ENCODE measurements around the gene TMEM59L. TPM values are rescaled to one million over a fixed set of nuclear protein-coding genes. Genes with fewer than 3 reads are reported as not detected.
"Not testable (repeated sequence)": the region's sequence is repeated elsewhere in the genome, so short reads cannot be mapped to it uniquely, and the experiment has no call there.

The TMEM59L gene
- total RNA-seq = 0.40 TPM in 1 of 2 replicates, not detected in the other

- no peak for DNase-seq (ENCODE audit: low read depth)
Measured at GRCh38 chr19:18612772-18613588, at the start of gene TMEM59L. Gene TMEM59L, plus strand, starts transcription at chr19:18612870. Its CDS starts 89 bp downstream, at chr19:18612959.

GRCh38 chr19:18566953-18567352 is 45.7 kb upstream of the TMEM59L start:
- DNase-seq (ENCODE audit: low read depth) = no peak

DNA sequence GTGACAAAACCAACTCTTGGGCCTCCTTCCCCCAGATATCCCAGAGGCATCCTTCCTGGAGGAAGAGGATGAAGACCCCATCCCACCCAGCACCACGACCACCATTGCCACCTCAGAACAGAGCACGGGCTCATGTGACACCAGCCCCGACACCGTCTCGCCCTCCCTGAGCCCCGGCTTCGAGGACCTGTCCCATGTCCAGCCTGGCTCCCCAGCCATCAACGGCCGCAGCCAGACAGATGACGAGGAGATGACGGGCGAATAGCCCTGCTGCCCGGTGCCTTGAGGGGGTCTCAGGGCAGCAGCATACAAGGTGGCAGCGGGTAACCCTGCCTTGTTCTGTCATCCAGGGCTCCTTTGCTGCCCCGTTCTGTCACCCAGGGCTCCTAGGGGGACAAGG is 44.3 kb upstream of the TMEM59L start:
- DNase-seq (ENCODE audit: low read depth) = no peak

GRCh38 chr19:18571564-18572344 is 40.9 kb upstream of the TMEM59L start, which contains the start of gene UBA52:
Gene UBA52, plus strand, starts transcription at chr19:18571857. Its CDS starts 1,444 bp downstream, at chr19:18573301.
- DNase-seq (ENCODE audit: low read depth) = peak; percentile 85

GRCh38 chr19:18574691-18575291 is 37.9 kb upstream of the TMEM59L start:
- no peak for DNase-seq (ENCODE audit: low read depth)

GRCh38 chr19:18576383-18576782 is 36.3 kb upstream of the TMEM59L start:
- DNase-seq (ENCODE audit: low read depth) = no peak

DNA sequence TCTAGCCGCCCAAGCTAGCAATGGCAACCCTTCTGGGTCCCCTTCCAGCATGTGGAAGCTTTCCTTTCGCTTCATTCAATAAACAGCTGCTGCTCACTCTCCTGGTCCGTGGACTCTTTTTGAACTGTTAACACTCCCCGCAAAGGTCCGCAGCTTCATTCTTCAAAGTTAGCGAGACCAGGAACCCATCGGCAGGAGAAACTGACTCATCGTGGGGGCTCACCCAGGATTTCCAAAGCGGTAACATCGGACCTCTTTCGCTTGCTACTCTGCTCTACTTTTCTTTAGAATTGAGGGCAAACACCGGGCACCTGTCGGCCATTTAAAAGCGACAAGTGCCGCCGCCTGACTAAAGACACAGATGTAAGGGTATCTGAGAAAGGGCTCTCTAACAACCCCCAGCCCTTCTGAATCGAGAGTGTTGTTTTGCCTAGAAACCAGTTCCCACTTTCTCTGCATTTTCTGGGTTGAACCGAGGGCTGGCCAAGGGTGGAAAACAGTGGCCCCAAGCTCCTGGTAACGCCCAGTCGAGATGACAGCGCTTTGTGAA is 35.2 kb upstream of the TMEM59L start:
- no peak for DNase-seq (ENCODE audit: low read depth)

GRCh38 chr19:18580311-18580710 is 32.4 kb upstream of the TMEM59L start:
- DNase-seq (ENCODE audit: low read depth) = no peak

GRCh38 chr19:18586306-18586705 is 26.4 kb upstream of the TMEM59L start:
- peak; percentile 25 for DNase-seq (ENCODE audit: low read depth)

DNA sequence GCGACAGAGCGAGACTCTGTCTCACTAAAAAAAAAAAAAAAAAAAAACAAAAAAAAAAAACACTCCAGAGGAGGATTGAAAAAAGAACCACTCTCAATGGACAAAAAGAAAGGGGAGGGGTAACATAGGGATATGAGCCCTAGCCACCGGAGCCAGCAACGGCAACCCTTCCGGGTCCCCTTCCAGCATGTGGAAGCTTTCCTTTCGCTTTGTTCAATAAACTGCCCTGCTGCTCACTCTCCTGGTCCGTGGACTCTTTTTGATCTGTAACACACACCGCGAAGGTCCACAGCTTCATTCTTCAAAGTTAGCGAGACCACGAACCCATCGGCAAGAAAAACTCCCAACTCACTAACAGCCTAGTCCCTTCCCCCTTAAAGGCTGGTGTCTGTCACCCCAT is 25.1 kb upstream of the TMEM59L start:
- no peak for DNase-seq (ENCODE audit: low read depth)

- DNase-seq (ENCODE audit: low read depth) = no peak
Measured at GRCh38 chr19:18587962-18588610, 24.6 kb upstream of the TMEM59L start.

DNA sequence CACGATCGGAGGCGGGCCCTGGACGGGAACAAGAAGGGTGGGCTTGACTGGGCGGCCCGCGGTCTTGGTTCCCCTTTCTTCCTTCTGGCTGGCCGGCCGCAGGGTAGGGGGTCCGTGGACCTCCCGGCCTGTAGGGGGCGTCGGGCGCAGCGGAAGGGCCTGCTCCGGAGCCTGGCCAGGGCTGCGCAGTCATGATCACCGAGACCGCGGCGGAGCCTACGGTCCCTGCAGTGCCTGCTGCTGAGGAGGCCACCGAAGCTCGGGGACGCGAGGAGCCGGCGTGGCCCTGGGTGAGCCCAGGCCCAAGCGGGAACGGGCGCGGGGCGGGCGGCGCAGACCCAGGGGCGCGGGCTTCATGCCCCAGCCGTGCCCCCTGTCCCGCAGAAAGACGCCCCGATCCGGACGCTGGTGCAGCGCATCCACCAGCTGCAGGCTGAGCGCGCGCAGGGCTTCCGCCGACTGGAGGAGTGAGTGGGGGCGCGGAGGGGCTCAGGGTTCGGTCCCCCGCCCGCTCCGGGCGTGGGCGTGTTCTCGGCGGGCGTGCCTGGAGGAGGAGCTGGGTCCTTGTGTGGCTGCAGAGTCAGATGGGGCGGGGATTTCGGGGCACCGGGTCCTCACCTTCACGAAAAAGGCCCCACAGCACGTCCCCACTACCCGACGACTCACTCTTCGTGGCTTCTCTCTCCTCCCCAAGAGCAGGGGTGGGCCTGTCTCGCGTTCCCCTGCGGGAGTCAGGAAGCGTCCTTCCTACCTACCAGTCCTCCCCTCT is 23.9 kb upstream of the TMEM59L start, which contains the start of gene REX1BD:
REX1BD (plus strand) TSS at position 188 of the 769 bp plus-strand sequence; CDS start at position 192, 4 bp downstream.
- DNase-seq (ENCODE audit: low read depth) = peak; percentile 23

DNA sequence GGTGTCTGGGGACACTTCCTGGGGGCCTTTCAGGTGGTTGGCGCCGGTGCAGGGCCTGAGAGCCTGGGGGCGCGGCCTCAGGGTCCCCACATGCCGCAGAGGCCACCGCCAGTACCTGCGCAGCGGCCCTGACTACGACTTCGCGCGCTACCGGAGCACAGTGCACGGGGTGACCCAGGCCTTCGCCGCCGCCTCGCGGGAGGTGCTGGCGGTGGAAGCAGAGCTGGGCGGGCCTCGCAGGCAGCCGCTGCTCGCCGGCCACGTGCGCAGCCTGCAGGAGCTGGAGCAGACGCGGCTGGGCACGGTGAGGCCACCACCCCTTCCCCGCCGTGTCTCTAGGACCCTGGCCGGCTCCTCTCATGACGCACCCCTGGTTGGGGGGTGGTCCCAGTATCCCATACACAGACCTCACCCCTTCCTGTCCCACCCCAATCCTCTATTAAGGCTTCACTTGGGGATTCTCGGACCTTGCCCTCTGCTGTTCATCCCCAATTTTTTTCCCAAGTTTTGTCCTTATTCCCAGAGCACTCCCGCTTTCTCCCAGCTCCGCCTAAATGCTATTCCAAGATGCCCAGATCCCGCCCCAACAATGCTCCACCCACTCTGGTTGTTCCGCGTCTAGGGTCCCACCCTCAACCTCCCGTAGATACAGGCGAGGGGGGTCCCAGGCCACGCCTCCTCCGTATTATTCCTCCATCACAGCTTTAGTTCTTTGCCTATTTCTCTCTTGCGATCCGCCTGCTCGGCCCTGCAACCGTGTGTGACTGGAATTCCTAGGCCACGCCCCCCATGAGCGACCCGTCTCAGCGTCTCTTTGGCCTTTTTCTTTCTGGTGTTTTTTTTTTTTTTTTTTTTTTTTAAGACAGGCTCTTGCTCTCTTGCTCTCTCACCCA is 23.0 kb upstream of the TMEM59L start:
- DNase-seq (ENCODE audit: low read depth) = peak; percentile 26

DNA sequence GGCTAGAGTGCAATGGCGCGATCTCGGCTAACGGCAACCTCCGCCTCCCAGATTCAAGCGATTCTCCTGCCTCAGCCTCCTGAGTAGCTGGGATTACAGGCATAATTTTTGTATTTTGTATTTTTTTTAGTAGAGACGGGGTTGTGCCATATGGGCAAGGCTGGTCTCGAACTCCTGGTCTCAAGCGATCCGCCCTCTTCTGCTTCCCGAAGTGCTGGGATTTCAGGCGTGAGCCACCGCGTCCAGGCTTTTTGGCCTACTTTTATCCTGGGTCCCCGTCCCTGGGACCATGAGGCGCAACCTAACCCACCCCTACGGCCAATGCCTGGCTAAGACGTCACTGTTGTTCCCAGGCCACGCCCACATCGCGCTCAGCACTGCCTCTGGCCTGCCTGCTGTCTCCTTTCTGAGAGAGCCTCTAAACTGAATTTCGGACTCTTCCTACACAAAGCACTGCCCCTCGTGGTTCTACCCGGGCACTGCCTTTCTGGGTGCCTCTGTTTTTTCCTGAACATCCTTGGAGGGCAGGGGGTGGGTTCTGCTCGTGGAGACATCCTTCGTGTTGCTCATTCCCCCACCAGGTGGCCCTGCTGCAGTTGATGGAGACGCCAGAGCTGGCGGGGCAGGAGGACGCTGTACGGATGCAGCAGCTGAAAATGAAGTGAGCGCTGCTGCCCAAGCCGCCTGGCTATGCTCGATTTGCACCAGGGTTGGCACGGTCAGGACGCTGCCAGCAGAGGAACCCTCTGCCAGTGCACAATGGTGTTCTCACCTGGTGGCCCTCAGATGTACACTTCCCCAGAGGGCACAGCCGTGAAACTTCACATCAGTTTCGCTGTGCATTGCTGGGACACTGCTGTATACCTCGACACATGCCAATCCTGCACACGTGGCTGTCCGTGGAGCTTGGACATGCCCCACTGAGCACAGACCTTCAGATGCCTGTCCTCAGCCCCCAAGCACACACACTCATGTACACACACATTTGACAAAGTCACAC is 22.1 kb upstream of the TMEM59L start:
- DNase-seq (ENCODE audit: low read depth) = no peak

DNA sequence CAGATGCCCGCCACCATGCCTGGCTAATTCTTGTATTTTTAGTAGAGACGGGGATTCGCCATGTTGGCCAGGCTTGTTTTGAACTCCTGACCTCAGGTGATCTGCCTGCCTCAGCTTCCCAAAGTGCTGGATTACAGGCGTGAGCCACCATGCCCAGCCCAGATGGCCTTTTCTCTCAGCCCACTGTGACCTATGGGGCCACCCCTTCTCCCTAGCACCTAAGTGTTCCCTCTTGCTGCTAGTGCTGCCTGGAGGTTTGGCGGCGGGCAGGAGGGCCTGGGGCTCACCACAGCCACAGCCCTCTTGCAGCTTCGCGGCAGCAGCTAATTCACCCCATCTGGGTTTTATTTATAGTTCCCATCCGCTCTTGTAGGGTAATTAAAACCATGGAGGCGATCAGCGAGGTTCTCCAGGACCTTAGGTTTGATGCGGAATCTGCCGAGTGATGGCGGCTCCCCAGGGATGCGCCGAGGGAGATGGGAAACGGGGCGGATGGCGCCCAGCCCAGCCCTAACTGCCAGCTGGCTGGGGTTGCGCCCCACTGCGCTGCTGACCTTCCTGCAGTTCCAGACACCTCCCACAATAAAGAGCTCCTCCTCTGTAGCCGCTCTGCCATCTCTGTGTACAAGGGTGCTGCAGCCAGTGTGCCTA is 20.8 kb upstream of the TMEM59L start:
- DNase-seq (ENCODE audit: low read depth) = no peak

DNA sequence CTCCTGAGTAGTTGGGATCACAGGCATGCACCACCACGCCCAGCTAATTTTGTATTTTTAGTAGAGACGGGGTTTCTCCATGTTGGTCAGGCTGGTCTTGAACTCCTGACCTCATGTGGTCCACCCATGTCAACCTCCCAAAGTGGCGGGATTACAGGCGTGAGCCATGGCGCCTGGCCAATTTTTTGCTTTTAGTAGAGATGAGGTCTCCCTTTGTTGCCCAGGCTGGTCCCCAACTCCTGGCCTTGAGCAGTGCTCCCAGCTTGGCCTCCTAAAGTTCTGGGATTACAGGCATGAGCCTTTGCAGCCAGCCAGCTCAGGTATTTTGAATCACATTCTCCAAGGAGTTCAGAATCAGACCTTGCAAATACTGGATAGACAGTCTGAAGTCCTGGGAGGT is 19.9 kb upstream of the TMEM59L start:
- DNase-seq (ENCODE audit: low read depth) = not testable (repeated sequence)

GRCh38 chr19:18593367-18594095 is 19.1 kb upstream of the TMEM59L start:
- DNase-seq (ENCODE audit: low read depth) = no peak

Measured in renal cortical epithelial cell (primary cell).